ENCODE results near the gene TRIAP1. TPM values are rescaled to one million over a fixed set of nuclear protein-coding genes. Genes with fewer than 3 reads are reported as not detected.

The TRIAP1 gene
- total RNA-seq, 1 donor from 2014 or later = 26.3 TPM

GRCh38 chr12:120412421-120412820, 33.8 kb downstream of the TRIAP1 start:
- no peaks in the 10 kb centered on the region for H3K36me3 Mint-ChIP-seq (ENCODE audit: low read depth)
- no peak for TF ChIP-seq CTCF (IDR thresholded peaks at IDR 0.05)
- no peak for DNase-seq (ENCODE audit: low spot score)
- no peaks in the 10 kb centered on the region for H3K4me1 Mint-ChIP-seq (ENCODE audit: low read depth)
- peaks cover 2% of the 10 kb centered on the region for H3K27me3 Mint-ChIP-seq (ENCODE audit: low read depth)
- H3K4me3 Mint-ChIP-seq (ENCODE audit: unreplicated experiment) = no peak overlapping the region
- H3K27ac Mint-ChIP-seq (ENCODE audit: unreplicated experiment) = no peak overlapping the region
- H3K9me3 Mint-ChIP-seq (ENCODE audit: low read depth) = no peaks in the 10 kb centered on the region

- Mint-ChIP-seq H3K27ac (ENCODE audit: unreplicated experiment) (no peak overlapping the region), H3K4me3 (ENCODE audit: unreplicated experiment) (no peak overlapping the region), H3K4me1 (ENCODE audit: low read depth) (no peaks in the 10 kb centered on the region), H3K27me3 (ENCODE audit: low read depth) (peaks cover 2% of the 10 kb centered on the region), H3K36me3 (ENCODE audit: low read depth) (no peaks in the 10 kb centered on the region), H3K9me3 (ENCODE audit: low read depth) (no peaks in the 10 kb centered on the region)
- TF ChIP-seq CTCF (IDR thresholded peaks at IDR 0.05) = no peak
- no peak for DNase-seq (ENCODE audit: low spot score)
These were observed 37.4 kb downstream of the TRIAP1 start for GRCh38 chr12:120408771-120409170.

- Mint-ChIP-seq H3K4me1 (ENCODE audit: low read depth) (peaks cover 6% of the 10 kb centered on the region), H3K4me3 (ENCODE audit: unreplicated experiment) (no peak overlapping the region), H3K9me3 (ENCODE audit: low read depth) (no peaks in the 10 kb centered on the region), H3K27me3 (ENCODE audit: low read depth) (no peaks in the 10 kb centered on the region), H3K36me3 (ENCODE audit: low read depth) (no peaks in the 10 kb centered on the region), H3K27ac (ENCODE audit: unreplicated experiment) (no peak overlapping the region)
- DNase-seq (ENCODE audit: low spot score) = no peak
- no peak for TF ChIP-seq CTCF (IDR thresholded peaks at IDR 0.05)
These were observed 39.6 kb downstream of the TRIAP1 start for GRCh38 chr12:120406553-120406952.

- no peaks in the 10 kb centered on the region for H3K9me3 Mint-ChIP-seq (ENCODE audit: low read depth)
- H3K27me3 Mint-ChIP-seq (ENCODE audit: low read depth) = no peaks in the 10 kb centered on the region
- peaks cover 6% of the 10 kb centered on the region for H3K4me1 Mint-ChIP-seq (ENCODE audit: low read depth)
- no peak overlapping the region for H3K4me3 Mint-ChIP-seq (ENCODE audit: unreplicated experiment)
- TF ChIP-seq CTCF (IDR thresholded peaks at IDR 0.05) = no peak
- no peak for DNase-seq (ENCODE audit: low spot score)
- no peak overlapping the region for H3K27ac Mint-ChIP-seq (ENCODE audit: unreplicated experiment)
- H3K36me3 Mint-ChIP-seq (ENCODE audit: low read depth) = no peaks in the 10 kb centered on the region
These were observed 40.1 kb downstream of the TRIAP1 start for GRCh38 chr12:120406069-120406468.

GRCh38 chr12:120404271-120404670, 41.9 kb downstream of the TRIAP1 start:
- no peak overlapping the region for H3K4me3 Mint-ChIP-seq (ENCODE audit: unreplicated experiment)
- peaks cover 12% of the 10 kb centered on the region for H3K4me1 Mint-ChIP-seq (ENCODE audit: low read depth)
- H3K36me3 Mint-ChIP-seq (ENCODE audit: low read depth) = no peaks in the 10 kb centered on the region
- H3K9me3 Mint-ChIP-seq (ENCODE audit: low read depth) = no peaks in the 10 kb centered on the region
- no peak for TF ChIP-seq CTCF (IDR thresholded peaks at IDR 0.05)
- no peak overlapping the region for H3K27ac Mint-ChIP-seq (ENCODE audit: unreplicated experiment)
- H3K27me3 Mint-ChIP-seq (ENCODE audit: low read depth) = no peaks in the 10 kb centered on the region
- DNase-seq (ENCODE audit: low spot score) = no peak
